ENCODE measurements around the gene RNASEH2C. TPM values are rescaled to one million over a fixed set of nuclear protein-coding genes. Genes with fewer than 3 reads are reported as not detected.

The RNASEH2C gene
- total RNA-seq, 1 donor from 2014 or later: 44.4 TPM

DNA sequence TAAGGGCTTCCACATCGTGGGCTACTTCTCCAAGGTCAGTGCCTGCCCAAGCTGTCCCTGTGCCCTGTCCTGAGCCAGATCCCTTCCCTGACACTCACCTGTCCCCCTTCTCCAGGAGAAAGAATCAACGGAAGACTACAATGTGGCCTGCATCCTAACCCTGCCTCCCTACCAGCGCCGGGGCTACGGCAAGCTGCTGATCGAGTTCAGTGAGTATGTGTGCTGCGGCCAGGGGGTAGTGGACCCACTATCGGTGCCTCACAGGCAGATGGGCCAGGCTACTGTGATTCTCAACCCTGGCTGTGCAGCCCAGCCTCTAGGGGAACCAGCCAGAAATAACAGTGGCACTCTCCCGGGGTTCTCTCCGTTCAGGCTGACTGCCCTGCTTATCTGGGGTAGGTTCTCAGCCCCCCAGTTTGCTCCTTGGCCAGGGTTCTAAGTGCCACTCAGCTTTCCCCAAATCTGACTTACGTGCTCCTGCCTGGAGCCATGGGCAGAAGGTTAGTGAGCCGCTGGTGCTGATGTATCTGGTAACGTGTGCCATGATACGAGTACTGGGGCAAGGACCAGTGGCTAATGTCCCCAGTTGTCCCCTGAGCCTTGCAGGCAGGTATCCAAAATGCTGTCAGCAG lies 3.7 kb downstream of the RNASEH2C start:
- Histone ChIP-seq H3K27ac (no peak overlapping the region), H3K9me3 (no peaks in the 10 kb centered on the region), H3K36me3 (peaks cover 68% of the 10 kb centered on the region), H3K4me1 (peaks cover 32% of the 10 kb centered on the region), H3K27me3 (ENCODE audit: low read depth) (no peaks in the 10 kb centered on the region), H3K4me3 (no peak overlapping the region)
- no peak for DNase-seq
- ATAC-seq: no peak
- intact Hi-C loops (cut with DNase I): no loop called here
- no peak for TF ChIP-seq CTCF (IDR thresholded peaks at IDR 0.05)

DNA sequence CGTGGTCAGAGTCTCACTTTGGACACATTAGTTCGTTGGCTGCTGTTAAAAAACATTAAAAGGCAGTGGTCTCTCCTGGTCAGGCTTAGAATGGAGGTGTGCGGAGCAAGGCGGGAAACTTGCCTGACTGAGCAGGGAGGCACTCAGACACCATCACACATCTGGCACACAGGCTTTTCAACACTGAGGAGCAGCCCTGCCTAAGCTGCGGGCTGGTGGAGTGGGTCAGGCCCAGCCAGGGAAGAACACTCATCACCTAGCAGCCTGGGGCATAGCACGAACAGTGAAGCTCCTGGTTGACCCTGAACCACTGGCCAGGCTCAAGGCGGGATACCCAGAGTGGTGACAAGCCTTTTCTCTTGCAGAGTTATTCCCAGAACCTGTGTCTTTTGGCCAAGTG lies 4.3 kb downstream of the RNASEH2C start:
- Histone ChIP-seq H3K27me3 (ENCODE audit: low read depth) (no peaks in the 10 kb centered on the region), H3K9me3 (no peaks in the 10 kb centered on the region), H3K4me1 (peaks cover 33% of the 10 kb centered on the region), H3K36me3 (peaks cover 68% of the 10 kb centered on the region), H3K27ac (no peak overlapping the region), H3K4me3 (no peak overlapping the region)
- ATAC-seq (no peak), DNase-seq (no peak)
- intact Hi-C loops (cut with DNase I): no loop called here
- TF ChIP-seq CTCF (IDR thresholded peaks at IDR 0.05): no peak

DNA sequence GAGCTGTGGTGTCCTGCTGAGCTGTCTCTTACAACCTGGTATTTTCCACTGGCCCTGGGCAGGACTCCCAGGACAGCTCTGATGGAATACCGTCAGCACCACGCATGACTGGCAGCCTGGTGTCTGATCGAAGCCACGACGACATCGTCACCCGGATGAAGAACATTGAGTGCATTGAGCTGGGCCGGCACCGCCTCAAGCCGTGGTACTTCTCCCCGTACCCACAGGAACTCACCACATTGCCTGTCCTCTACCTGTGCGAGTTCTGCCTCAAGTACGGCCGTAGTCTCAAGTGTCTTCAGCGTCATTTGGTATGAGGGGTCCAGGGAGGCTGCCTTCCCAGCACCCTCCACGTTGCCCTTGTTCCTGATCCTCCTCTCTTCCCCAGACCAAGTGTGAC lies 6.2 kb downstream of the RNASEH2C start:
- Histone ChIP-seq H3K27ac (no peak overlapping the region), H3K27me3 (ENCODE audit: low read depth) (no peaks in the 10 kb centered on the region), H3K9me3 (no peaks in the 10 kb centered on the region), H3K4me3 (no peak overlapping the region), H3K36me3 (peaks cover 65% of the 10 kb centered on the region), H3K4me1 (peaks cover 42% of the 10 kb centered on the region)
- DNase-seq: no peak
- ATAC-seq: no peak
- TF ChIP-seq CTCF (IDR thresholded peaks at IDR 0.05): no peak
- intact Hi-C loops (cut with DNase I): no loop called here

DNA sequence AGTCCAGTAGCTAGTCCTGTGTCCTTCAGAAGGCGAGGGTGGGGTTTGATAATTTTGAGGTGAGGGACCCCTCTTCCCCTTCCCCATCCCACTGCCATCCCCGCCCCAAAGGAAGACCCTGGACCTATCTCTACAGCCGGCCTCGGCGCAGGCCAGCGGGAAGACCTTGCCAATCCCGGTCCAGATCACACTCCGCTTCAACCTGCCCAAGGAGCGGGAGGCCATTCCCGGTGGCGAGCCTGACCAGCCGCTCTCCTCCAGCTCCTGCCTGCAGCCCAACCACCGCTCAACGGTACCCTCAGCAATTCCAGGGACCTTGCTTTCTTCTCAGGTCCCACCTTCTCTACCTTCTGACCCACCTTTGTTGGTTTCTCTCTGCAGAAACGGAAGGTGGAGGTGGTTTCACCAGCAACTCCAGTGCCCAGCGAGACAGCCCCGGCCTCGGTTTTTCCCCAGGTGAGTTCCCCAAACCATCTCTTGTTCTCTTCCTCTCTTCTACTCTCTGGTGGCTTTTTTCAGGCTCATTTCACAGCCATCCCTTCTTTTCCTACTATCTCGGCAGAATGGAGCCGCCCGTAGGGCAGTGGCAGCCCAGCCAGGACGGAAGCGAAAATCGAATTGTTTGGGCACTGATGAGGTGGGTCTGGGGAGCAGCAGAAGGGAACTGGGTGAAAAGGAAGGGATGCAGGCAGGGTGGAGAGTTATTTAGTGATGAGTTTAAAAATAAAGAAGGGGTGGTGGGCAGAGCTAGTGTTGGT lies 7.2 kb downstream of the RNASEH2C start:
- no peak for ATAC-seq
- Histone ChIP-seq H3K27me3 (ENCODE audit: low read depth) (no peaks in the 10 kb centered on the region), H3K9me3 (no peaks in the 10 kb centered on the region), H3K27ac (peak overlapping the region; percentile 99), H3K36me3 (peaks cover 55% of the 10 kb centered on the region), H3K4me1 (peaks cover 32% of the 10 kb centered on the region), H3K4me3 (peak overlapping the region; percentile 71)
- intact Hi-C loops (cut with DNase I): no loop called here
- no peak for TF ChIP-seq CTCF (IDR thresholded peaks at IDR 0.05)
- DNase-seq: no peak

- peak overlapping the region; percentile 99 for H3K27ac ChIP-seq
- intact Hi-C loops (cut with DNase I): no loop called here
These were observed 7.9 kb downstream of the RNASEH2C start for GRCh38 chr11:65712633-65713076.

More at GRCh38 chr11:65712633-65713076, 7.9 kb downstream of the RNASEH2C start:
- H3K4me3 ChIP-seq: peak overlapping the region; percentile 71
- no peaks in the 10 kb centered on the region for H3K9me3 ChIP-seq
- H3K27me3 ChIP-seq (ENCODE audit: low read depth): no peaks in the 10 kb centered on the region
- H3K36me3 ChIP-seq: peaks cover 48% of the 10 kb centered on the region
- ATAC-seq (no peak), DNase-seq (no peak)
- H3K4me1 ChIP-seq: peaks cover 27% of the 10 kb centered on the region
- no peak for TF ChIP-seq CTCF (IDR thresholded peaks at IDR 0.05)

Data from lower lobe of right lung (tissue), 2 donors.